Uterus (tissue), 2 donors: ENCODE results near the gene SDHC.
"Not testable (repeated sequence)": the region's sequence is repeated elsewhere in the genome, so short reads cannot be mapped to it uniquely, and the experiment has no call there.

Experiments
- CTCF ChIP-seq, 4 experiments: fragments of 200-600 bp in 2 of 4; fragments of 450-650 bp in 2 of 4; sonication (generic) in 2 of 4; IDR thresholded peaks; one replicate each; pipeline ENCODE4 v1.5.1; 2016 to 2019; ENCODE audit warnings: antibody characterized with exemption in 4 of 4, mild to moderate bottlenecking in 2 of 4, moderate library complexity in 1 of 4
- POLR2A ChIP-seq, 2 donors: fragments of 450-650 bp; IDR thresholded peaks; one replicate each; pipeline ENCODE4 v1.6.1; 2016; ENCODE audit warnings: antibody characterized with exemption in 2 of 2, mild to moderate bottlenecking in 1 of 2, moderate library complexity in 1 of 2

- not testable (repeated sequence) for TF ChIP-seq CTCF, POLR2A (IDR thresholded peaks at IDR 0.05)
These were observed 96.4 kb downstream of the SDHC start for GRCh38 chr1:161410636-161410970.
